ENCODE results near the gene C11orf54. TPM values are rescaled to one million over a fixed set of nuclear protein-coding genes. Genes with fewer than 3 reads are reported as not detected.

The C11orf54 gene
- total and polyA plus RNA-seq, 10 of the 15 experiments (the other 5 are each of a cell fraction or from before 2014, with no cell fraction given): 15.1 to 32.3 (median 26.8) TPM

- TF ChIP-seq ATF7 (IDR thresholded peaks at IDR 0.05; ENCODE audit: low read depth) (no peak), USF2 (IDR thresholded peaks at IDR 0.05; ENCODE audit: borderline replicate concordance, low read depth, low read length) (no peak), FOXK2 (IDR thresholded peaks at IDR 0.05) (no peak), RAD21 (IDR thresholded peaks at IDR 0.05; ENCODE audit: insufficient read depth, low read depth, low read length) (no peak), NRF1 (conservative IDR thresholded peaks at IDR 0.05; ENCODE audit: low read depth, low read length) (no peak), SMC3 (IDR thresholded peaks at IDR 0.05; ENCODE audit: borderline replicate concordance, low read length) (no peak), IKZF2 (IDR thresholded peaks at IDR 0.05) (no peak), HCFC1 (IDR thresholded peaks at IDR 0.05; ENCODE audit: low read length) (no peak), DPF2 (IDR thresholded peaks at IDR 0.05) (no peak), NR2C1 (IDR thresholded peaks at IDR 0.05) (no peak), CBFB (IDR thresholded peaks at IDR 0.05; ENCODE audit: low read depth) (0 out of 2 replicates have a peak, but pooled peaks have one; percentile 41), NBN (IDR thresholded peaks at IDR 0.05) (0 out of 2 replicates have a peak, but pooled peaks have one; percentile 8), POLR2AphosphoS2 (IDR thresholded peaks at IDR 0.05; ENCODE audit: low read depth, low read length) (no peak), JUNB (IDR thresholded peaks at IDR 0.05) (no peak), ATF3 (IDR thresholded peaks at IDR 0.05; ENCODE audit: borderline replicate concordance, extremely low read depth, low read depth, low read length) (no peak)
These were observed 1.3 kb upstream of the C11orf54 start (continued) for GRCh38 chr11:93740031-93740729.
